HG03460 (cell line): ENCODE results near the gene ERC2.

Source experiments
- ATAC-seq: cut with Tn5 transposase; IDR thresholded peaks from one replicate; pipeline ENCODE4 v1.9.1; 2021; ENCODE audit not compliant: unreplicated experiment

The ERC2 gene

DNA sequence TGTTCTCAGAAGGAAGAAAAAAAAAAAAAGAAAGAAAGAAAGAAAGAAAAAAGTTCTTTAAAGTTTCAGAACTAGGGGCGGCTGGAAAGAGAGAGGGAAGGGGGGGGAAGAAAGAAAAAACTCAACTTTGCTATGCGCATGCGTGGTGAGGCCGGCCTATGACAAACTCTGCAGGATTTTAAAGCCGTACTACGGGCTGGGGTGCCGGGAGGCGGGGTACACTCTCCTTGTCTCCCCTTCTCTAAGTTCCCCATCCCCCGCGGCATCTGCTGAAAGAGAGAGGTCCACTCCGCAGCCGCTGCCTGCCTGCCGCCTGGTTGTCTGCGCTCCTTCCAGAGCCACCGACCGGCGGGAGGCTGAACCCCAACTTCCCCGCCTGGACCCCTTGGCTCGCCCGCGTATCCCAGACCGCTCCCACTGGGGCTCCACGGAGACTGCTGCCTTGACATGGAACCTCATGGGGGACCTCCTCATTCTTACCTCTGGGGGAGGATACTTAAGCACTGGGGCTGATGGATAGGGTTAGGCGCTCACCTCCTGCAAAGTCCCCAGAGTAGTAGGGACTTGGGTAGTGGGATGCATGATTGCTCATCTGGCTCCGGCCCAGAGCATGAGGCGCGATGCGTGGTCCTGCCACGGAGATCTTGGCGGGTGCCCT lies 979.7 kb downstream of the ERC2 start:
- ATAC-seq, result no peak

DNA sequence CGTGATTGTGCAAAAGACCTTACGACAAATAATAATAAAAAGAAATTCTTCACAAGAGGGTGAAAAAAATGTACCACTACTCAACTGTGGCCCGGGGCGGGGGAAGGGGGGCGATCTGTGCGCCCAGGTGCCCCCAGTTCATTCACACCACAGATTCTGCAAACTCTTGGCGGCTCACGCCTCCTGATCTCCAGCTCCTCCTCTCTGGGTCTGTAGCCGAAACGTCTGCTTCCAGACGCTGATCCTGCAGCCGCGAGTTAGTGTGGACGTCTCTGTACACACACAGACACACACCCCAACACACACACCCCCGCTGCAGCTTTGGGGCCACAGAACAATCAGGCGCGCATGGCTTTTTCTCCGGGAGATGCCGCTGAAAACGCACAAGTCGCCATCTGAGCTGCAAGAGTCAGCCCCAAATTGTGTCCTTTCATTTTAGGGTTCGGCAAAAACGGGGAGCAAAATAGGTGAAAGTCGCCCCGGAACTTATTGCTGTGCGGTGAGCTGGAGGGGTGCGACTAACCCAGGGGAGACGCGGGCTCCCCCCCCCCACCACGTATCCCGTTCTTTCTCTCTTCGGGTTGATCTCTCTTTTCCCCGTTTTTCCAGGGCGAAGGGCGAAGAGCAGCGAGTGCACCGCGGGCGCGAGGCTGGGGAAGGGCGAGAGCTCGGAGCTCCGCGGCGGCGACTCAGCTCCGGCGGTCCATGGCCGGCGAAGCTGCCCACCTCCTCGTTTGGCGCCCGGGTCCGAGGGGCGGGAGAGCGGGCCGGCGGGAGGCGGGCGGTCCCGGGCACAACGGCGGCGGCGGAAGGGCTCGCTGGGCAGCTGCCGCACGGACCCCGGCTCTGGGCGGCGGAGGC lies 980.7 kb downstream of the ERC2 start:
- no peak for ATAC-seq

DNA sequence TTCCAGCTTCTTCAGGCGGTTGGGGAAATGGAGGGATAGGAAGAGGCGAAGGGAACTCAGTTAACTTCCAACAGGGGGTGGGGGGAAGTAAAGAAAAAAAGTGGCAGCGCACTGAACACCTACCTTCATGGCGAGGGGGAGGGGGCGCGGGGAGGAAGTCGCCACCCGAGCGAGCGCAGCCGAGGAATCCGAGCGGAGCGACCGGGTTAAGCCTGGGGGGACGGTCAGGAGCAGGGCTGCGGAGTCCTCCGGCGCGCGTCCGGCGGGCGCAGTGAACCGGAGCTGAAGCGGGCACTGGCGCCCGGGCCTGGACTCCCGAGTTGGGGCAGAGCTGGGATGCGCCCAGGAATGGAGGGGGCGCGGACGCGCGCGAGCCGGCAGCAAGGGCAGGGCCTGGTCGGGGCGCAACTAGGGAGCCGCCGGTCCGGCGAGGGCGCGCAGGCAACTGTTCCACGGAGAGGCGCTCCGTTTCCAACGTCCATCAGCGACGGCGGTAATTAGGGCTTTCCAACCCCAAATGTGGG lies 981.3 kb downstream of the ERC2 start, which contains the start of gene WNT5A:
WNT5A (minus strand) TSS at position 450 of the 524 bp plus-strand sequence; CDS start at position 129, 321 bp downstream.
- ATAC-seq, result no peak

DNA sequence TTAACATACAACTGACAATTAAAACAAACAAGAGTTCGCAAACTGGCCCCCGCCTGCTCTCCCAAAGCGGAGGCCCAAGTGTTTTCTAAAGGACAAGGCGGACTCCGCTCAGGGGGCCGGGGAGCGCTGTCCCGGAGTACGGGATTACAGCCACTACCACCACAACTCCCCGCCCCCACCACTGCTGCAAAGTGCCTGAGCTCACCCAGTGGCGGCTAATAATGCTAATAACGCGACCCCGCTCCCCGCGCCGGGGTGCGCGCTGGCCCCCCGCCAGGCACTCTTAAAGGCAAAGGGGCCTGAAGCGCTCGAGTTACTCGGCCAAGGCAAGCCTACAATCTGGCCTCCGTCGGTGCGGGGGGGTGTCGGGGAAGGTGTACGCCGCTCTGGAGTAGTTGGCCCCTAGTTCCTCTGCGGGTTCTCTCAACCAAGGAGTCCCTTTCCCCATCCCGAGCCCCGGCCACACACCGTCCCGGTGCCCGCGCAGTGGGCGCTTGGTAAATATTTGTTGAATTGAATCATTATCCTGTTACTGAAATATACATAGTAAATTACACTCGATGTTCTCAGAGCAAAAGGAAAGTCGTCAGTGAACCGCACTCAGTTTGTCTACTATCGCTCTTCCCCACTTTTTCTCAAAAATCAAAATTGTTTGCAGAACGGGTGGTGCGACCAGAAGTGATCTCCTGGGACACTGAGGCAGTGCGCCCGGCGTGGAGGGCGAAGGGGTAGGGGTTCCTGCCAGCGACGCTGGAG lies 982.0 kb downstream of the ERC2 start:
- no peak for ATAC-seq

DNA sequence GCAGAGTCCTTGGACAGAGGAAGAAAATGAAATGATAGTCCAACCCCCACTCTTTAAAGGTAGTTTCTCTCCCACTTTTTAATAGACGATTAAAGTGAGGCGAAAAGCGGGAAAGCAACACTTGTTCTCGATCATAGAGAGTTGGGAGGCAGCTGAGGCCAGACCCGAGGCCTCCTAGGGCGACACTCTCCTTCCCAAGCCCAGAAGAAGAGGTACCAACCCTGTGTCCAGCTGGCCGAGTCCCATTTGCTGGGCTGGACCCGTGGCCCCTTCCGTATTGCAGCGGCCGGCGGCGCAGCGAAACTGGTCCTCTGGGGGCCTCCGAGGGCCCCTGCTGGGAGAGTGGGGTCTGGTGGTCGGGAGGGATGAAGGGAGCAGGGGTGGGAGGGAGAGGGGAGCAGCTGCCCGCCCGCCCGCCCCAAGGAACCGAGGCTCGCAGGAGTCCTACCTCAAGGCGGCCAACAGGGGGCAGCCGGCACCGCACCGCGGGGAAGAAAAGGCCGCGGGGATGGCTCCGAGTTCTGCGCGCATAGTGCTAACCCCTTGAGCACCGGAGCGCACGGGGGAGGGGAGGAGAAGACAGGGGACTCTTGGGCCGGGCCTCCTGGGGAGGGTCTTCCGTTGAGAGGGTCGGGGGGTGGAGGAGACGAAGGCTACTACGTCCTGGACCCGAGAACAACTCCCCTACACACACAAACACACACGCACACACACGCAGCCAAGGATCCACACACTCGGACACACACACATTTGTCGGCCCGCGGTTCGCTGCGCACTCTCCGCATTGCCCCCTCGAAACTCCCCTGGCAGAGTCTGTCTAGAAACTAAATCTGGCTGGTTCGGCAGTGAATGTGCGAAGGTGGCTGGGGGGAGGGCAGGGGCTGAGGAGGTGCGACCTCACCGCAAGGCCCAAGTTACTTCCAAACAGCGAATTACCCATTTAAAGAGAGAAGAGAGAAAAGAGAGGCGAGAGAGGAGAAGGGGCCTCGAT lies 983.2 kb downstream of the ERC2 start:
- ATAC-seq, result peak; percentile 70

DNA sequence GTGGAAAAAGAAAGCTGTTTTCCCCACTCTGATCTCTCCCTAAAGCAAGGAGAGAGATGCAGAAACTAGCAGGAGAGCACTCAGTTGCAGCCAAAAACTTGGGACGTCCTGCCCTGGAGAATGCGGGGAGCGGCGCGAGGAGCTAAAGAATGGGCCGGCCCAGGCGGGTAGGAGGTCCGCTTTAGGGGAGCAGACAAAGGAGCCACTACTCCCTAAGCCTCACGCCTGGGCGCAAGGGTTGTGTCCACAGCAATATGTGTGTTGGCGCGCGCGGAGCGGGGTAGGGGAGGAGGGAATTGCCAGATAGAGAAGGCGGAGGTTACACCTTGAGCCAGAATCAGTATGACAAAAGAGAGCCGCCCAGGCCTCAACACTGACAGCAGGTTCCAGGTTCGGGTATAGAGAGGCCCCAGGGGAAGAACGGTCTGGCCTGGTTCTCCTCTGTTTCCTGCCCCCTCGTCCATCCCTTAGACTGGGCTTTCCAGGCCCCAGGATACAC lies 984.0 kb downstream of the ERC2 start:
- ATAC-seq, result no peak

DNA sequence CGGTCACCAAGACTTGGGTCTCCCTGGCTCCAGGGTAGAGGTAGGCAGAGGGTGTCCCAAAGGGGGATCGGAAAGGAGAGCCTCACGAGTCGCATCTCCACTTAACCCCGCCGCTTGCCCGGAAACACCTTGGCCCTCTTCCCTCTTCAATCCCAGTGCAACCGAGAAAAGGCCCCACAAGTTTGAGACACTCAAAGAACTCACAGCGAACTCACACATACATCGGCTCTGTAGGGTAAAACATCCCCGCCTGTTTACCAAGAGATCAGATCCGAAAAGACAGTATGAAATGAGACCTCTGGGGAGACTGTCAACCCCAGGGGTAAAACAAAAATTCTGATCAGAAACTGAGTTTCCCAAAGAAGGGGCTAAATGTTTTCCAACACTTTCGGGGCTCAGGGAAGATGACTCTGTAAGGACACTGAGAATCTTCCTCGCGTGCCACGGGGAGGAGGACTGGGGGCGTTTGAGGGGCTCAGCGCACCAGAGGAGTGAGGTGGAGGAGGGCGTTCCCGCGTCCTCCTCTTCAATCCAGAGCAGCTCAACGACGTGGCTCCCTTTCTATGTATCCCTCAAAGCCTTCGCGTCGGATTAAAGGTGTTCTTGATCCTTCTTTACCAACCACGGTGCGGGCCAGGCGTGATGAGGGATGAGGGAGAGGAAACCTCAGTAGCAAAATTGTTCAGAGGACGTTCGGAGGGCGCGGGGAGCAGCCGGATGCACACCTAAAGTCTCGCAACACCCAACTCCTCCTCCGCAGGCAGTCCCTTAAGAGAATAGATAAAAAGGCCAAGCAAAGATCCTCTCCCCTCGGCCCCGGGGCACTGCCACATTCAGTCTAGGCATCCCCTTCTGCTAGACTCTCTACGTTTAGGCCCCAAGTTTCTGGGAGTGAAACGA lies 984.8 kb downstream of the ERC2 start:
- no peak for ATAC-seq

DNA sequence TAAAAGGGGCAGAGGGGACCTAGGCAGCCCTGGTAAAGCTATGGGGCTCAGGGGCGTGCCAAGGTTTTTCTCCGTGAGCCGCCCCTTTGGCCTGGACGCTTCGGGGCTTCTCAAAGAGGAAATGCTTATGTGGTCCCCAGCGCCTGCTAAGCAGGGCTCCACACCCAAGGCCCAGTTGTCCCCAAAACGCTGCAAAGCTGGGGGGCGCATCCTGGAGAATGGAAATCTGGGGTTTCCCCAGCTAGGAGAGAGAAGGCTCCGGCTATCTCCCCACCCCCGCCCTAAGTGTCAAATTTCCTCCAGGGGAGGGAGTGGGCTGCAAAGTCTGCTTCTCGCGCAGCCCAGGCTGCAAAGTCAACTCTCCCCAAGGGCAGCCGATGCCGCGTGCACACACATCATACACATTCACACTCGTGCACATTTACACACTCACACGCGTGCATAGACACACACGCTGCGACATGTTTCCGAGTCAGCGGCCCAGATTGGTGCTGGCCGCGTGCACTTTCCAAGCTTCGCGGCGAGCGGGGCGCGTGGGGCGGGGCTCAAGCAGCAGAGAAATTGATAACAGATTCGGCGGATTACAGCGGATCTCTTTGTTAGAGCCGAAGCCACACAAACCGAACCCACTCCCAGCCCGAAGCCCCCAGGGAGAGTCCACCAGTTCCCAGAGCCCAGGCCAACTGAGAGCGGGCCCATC lies 985.6 kb downstream of the ERC2 start:
- no peak for ATAC-seq

DNA sequence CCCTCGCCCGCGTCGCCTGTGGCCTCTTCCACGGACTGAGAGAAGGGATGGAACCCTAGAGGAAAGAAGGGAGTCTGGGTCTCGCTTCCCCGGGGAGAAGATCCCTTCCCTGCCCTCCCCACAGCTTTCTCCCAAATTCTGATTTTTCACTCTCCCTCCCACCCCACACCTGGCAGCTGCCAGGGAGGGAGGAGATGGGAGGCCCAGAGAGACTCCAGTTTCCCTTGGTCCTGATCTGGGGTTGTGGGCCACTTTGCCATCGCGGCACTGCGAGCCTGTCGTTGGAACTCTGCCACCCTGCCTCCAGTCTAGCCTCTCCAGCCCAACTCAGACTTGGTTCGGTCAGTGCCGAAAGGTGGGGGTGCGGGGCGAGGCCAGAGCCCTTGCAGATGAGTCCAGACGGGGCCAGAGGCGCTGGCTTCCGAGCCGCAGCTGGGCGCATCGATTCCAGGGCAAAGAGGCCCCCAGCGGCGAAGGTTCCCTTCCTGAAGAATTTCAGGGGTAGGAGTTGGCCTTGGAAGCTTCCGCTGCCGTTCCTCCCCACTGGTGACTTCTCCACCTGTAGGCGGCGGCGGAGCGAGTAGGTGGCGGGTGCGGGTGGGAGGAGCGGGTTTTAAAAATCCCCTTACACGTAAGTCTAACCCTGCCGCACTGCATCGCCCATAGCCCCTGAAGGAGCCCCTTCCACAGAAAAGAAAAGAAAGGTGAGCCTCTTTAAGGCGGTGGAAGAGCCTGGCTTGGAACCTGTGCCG lies 986.3 kb downstream of the ERC2 start:
- ATAC-seq, result no peak

DNA sequence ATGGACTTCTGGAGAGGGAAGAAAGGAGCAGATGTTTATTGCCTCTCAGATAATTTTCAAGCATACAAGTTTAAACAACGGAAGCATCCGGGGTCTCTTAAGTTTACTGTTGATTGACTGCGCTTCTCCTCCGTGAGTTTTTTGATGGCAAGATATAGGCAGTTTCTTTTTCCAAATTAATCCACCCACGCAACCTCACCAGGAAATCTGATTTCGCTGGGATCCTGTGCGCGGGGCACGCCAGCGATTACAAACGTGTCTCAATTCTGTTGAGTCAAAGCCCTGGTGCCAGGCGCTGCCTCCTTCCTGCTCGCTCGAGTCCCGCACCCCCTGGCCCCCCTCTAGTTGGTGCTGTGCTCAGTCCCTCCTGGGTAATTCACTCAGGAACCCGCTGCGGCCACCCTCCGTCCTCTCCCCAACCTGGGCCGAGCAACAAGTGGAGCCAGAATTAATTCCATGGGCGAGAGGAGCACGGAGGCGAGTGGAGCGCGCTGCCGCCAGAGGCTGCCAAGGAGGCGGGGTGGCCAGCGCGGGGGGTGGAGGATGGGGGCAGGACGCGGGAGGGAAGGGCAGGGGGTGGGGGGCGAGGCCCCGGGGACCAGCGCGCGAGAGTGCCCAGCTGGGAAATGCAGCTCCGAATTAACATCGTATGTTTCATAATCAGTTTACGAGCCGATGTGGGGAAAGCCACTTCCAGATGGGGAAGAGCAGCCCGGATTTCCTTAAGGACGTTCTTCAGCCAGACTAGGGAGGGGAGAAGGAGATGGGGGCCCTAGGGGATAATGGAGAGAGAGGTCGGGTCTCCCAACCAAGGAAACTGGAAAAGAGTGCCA lies 987.1 kb downstream of the ERC2 start:
- no peak for ATAC-seq

DNA sequence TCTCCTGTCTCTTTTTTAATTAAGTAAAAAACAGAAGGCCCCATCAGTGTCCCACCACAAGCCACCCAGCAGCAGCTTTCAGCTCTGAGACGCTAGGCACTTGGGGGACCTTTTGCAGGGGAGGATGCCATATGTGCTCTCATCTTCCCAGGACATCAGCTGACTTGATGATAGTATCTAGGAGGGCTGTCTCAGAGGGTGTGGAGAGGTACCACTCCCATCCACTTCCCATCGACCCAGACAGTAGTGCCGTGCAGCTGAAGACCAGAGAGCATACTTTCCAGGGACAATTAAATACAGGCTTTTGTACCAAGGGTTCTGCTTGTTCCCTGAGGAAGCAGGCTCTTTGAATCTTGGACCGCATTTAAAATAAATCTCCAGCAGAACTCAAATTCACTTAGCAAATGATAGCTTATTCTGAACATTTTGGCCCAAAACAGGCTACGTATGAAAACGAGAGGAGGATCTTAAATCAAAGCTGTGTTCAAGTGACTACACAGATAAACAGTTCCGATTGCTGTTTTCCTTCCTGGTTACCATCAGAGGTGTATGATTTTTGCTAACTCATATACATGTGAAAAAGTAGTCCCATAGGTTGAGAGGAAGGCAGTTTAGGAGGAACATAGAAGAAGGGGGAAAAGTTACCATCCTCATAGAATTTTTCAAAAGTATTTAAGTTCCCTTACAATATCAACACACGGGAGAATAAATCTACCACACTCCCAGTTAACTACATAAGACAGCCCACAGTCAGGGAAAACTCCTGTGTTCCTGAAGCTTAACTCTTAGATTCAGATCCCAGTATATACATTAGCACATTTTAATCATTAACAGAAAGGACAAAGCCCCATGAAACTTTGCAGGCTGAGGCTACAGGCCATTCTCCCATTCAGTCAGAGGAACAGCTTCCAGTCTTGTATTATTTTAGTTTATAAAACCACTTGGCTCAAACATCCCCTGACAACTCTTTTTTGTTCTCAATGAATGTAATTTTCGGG lies 990.7 kb downstream of the ERC2 start:
- ATAC-seq, result no peak

DNA sequence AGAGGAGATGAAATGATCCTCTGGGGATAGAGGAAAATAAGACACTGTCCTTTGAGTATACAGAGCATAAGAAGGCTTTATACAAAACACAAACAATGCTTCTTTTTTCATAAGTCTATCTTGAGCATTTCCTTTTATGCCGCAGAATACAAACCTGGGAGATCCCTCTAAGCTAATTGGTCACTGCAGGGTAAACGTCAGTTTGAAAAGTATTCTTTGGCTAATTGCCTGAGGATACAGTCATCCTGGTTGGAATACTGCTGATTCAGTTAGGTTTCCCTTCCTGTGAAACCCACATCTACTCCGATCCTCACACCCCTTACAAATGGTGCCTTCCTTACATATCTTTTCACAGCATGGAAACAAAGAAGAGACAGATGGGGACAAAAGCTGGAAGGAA lies 991.8 kb downstream of the ERC2 start:
- ATAC-seq, result no peak

DNA sequence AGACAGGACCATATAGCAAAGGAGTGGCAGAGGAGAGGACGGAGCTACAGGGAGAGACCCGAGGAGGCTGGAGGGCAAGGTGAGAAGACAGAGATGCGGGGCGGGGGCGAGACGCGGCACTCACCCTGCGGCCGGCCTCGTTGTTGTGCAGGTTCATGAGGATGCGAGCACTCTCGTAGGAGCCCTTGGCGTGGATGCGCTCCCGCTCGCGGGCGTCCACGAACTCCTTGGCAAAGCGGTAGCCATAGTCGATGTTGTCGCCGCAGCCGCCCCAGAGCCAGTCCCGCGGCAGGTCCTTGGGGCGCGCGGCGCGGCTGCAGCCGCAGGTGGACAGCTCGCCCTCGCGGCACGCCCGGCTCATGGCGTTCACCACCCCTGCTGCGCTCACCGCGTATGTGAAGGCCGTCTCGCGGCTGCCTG lies 994.0 kb downstream of the ERC2 start:
- no peak for ATAC-seq

DNA sequence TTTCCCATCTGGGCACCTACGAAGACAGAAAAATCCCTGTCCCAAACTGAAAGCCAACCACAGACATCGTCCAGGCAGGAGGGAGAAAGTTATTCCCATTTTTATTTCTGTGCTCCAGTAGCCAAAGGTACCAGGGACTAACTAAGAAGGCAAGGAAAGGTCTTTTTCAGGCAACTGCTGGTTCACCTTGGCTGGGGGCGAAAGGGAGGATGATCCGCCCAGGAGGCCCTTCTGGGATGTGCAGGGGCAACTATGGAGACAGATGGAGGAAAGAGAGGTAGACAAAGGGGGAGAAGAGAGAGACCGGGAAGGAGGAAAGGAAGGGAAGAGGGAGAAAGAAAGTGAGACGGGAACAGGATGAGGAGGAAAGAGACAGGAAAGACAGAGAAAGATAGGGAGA lies 994.5 kb downstream of the ERC2 start:
- ATAC-seq, result no peak

DNA sequence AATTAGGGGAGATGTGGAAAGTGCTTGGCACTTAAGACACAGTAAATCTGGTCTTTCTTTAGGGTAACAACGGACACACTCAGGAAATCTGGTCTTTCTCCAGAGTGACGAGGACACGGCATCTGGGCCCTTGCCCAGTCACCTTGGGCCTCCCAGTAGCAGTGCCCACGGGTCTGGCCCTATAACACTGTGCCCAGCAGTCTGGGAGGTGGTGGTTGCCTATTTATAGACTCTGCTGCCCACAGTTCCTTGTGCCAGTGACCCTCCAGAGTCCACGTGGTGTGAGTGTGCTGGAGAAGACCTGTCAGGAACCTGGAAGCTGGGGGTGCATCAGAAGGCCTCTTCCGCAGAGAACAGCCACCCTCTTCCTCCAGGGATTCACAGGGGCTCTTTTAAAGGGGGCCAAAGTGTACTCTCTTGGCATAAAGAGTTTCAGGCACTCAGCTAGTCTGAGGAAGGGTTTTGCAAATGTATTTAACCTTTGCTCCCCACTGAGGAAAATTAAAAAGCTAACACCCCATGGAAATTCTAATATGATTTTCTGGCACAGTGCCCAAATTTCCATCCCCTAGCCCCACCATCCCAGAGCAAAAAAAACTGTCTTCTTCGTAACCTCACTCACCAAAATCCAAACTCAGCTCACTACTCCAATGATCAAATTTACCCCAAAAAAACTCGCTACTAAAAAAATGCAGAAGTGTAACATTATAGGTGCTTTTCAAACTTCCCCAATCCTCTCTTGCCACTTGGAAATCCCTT lies 996.6 kb downstream of the ERC2 start:
- no peak for ATAC-seq
